SK-N-MC (cell line): ENCODE measurements around the gene AREL1.

Experiments used
- EZH2 ChIP-seq: fragments of 200-600 bp; sonication (generic); IDR thresholded peaks from one replicate; pipeline ENCODE4 v1.6.1; 2017; ENCODE audit warnings: antibody characterized with exemption
- POLR2AphosphoS5 ChIP-seq: IDR thresholded peaks from 2 replicates; pipeline ENCODE4 v1.6.1; 2012; ENCODE audit warnings: mild to moderate bottlenecking, low read depth, low read length, borderline replicate concordance

DNA sequence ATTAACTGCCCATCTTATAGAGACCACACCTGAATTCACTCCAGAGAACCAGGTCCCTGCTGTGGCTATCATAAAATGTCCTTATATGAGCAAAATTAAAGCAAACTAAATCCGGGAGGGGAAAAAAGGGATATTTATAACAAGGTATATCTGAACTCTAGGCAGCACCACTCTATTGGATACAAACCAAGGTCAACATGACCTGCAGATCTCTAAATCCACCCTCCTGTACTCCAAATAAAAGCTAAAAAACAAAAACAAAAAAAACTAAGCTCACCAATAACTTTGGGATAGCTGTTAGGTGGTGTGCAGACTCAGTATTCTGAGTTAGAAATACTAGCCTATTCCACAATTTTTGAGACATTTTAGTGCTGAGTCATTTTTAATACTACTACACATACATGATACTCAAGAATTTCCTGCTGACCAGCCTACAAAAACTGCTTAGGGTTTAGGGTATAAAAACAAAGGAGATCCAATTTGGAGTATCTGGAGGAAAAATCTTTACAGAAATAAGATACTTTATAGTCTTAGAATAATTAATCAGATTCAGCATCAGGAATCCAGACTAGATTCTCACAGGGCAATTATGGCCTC, 54.2 kb downstream of the AREL1 start:
- no peak for TF ChIP-seq EZH2
- no peak for TF ChIP-seq POLR2AphosphoS5
